DND-41 (cell line): Measurements from ENCODE around the gene NTN1.
"Not testable (repeated sequence)": the region's sequence is repeated elsewhere in the genome, so short reads cannot be mapped to it uniquely, and the experiment has no call there.

ENCODE experiments used
- CTCF ChIP-seq: IDR thresholded peaks from 2 replicates; pipeline ENCODE4 v1.5.1; 2012; ENCODE audit warnings: borderline replicate concordance, low read length, moderate library complexity, mild to moderate bottlenecking; ENCODE audit not compliant: poor library complexity, severe bottlenecking; ENCODE audit errors: extremely low read depth
- EZH2 ChIP-seq: IDR thresholded peaks from 3 replicates; pipeline ENCODE4 v1.6.1; 2012; ENCODE audit warnings: borderline replicate concordance, low read depth, mild to moderate bottlenecking, moderate library complexity, low read length, inconsistent platforms; ENCODE audit not compliant: severe bottlenecking

GRCh38 chr17:8988263-8988935 lies 32.9 kb upstream of the NTN1 start:
- not testable (repeated sequence) for TF ChIP-seq CTCF, EZH2
